GM18873 (cell line): ENCODE data around the gene RIMOC1.

Experiments used
- ATAC-seq: cut with Tn5 transposase; IDR thresholded peaks from one replicate; pipeline ENCODE4 v1.9.1; 2021; ENCODE audit warnings: mild to moderate bottlenecking, moderate library complexity, moderate number of reproducible peaks; ENCODE audit not compliant: unreplicated experiment, low FRiP score

RIMOC1 gene

DNA sequence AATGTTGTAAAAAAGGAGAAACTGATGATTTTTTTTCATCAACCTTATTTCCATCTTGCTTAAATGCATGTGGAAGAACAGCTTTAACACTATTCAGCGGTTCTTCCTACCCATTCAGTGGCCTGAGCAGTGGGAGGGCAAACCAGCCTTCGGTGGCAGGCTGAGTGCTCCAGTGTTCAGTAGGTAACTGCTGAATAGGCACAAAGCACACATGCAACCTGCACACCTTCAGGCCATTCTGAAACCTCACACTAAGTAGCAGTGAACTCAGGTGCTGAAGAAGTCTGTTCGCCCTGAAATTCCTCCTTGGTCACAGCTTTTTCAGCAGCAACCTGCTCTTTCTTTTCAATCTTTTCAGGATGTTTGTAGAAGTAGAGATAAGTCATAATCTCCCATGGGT is 47.1 kb downstream of the RIMOC1 start:
- no peak for ATAC-seq
